Gastrocnemius medialis (tissue), 4 donors: Measurements from ENCODE around the gene FAM81A.

Source experiments
- POLR2A ChIP-seq, 2 donors: fragments of 450-650 bp; IDR thresholded peaks; one replicate each; pipeline ENCODE4 v1.6.1; 2017; ENCODE audit warnings: antibody characterized with exemption in 2 of 2, mild to moderate bottlenecking in 2 of 2, moderate library complexity in 2 of 2
- TF ChIP-seq, protein P1 (sequence below), 5 experiments: fragments of 450-650 bp in 3 of 5; fragments of 200-600 bp in 2 of 5; sonication (generic) in 2 of 5; IDR thresholded peaks in 4 of 5; conservative IDR thresholded peaks in 1 of 5; 1 replicate in 4 of 5; 2 replicates in 1 of 5; pipeline ENCODE4 v1.5.1; 2016 to 2019; ENCODE audit warnings: antibody characterized with exemption in 5 of 5, mild to moderate bottlenecking in 3 of 5, moderate library complexity in 3 of 5

DNA sequence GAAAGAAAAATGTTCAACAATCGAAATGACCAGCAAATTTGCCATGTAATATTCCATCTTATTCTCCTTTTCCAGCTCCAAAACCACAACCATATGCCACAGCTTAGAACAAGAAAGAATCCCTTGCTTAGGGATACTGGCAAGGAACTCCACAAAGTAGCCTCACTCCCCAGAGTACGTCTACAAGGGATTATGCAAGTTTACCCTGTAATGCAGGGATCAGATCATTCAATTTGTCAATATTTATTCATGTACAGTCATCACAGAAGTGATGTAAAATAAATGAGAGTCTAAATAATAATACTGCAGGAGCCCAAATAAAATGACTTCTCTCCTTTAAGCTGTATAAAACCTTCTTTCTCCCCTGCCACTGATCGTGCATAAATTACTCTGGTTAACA, 41.8 kb upstream of the FAM81A start:
- TF ChIP-seq, protein P1, sequence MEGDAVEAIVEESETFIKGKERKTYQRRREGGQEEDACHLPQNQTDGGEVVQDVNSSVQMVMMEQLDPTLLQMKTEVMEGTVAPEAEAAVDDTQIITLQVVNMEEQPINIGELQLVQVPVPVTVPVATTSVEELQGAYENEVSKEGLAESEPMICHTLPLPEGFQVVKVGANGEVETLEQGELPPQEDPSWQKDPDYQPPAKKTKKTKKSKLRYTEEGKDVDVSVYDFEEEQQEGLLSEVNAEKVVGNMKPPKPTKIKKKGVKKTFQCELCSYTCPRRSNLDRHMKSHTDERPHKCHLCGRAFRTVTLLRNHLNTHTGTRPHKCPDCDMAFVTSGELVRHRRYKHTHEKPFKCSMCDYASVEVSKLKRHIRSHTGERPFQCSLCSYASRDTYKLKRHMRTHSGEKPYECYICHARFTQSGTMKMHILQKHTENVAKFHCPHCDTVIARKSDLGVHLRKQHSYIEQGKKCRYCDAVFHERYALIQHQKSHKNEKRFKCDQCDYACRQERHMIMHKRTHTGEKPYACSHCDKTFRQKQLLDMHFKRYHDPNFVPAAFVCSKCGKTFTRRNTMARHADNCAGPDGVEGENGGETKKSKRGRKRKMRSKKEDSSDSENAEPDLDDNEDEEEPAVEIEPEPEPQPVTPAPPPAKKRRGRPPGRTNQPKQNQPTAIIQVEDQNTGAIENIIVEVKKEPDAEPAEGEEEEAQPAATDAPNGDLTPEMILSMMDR (IDR thresholded peaks at IDR 0.05 in 4 of 5, conservative IDR thresholded peaks at IDR 0.05 in 1 of 5): no peak
- no peak for TF ChIP-seq POLR2A (IDR thresholded peaks at IDR 0.05)
